ENCODE measurements around the gene MLLT1.

MLLT1 gene

GRCh38 chr19:6258812-6259311 is 20.9 kb downstream of the MLLT1 start:
- DNase-seq (ENCODE audit: low read depth), result no peak

- no peak for DNase-seq (ENCODE audit: low read depth)
Observed at GRCh38 chr19:6253954-6254733, 25.6 kb downstream of the MLLT1 start.

GRCh38 chr19:6252066-6252465 is 27.7 kb downstream of the MLLT1 start:
- no peak for DNase-seq (ENCODE audit: low read depth)

- DNase-seq (ENCODE audit: low read depth), result no peak
Observed at GRCh38 chr19:6250909-6251308, 28.9 kb downstream of the MLLT1 start.

GRCh38 chr19:6250024-6250615 is 29.7 kb downstream of the MLLT1 start:
- no peak for DNase-seq (ENCODE audit: low read depth)

GRCh38 chr19:6249296-6249695 is 30.5 kb downstream of the MLLT1 start:
- no peak for DNase-seq (ENCODE audit: low read depth)

- no peak for DNase-seq (ENCODE audit: low read depth)
Observed at GRCh38 chr19:6248844-6249243, 30.9 kb downstream of the MLLT1 start.

- DNase-seq (ENCODE audit: low read depth), result no peak
Observed at GRCh38 chr19:6248341-6248740, 31.4 kb downstream of the MLLT1 start.

- DNase-seq (ENCODE audit: low read depth), result no peak
Observed at GRCh38 chr19:6247007-6247288, 32.8 kb downstream of the MLLT1 start.

GRCh38 chr19:6246174-6247006 is 33.4 kb downstream of the MLLT1 start:
- no peak for DNase-seq (ENCODE audit: low read depth)

GRCh38 chr19:6242677-6243076 is 37.1 kb downstream of the MLLT1 start:
- no peak for DNase-seq (ENCODE audit: low read depth)

- DNase-seq (ENCODE audit: low read depth), result no peak
Observed at GRCh38 chr19:6241680-6242377, 37.9 kb downstream of the MLLT1 start.

- no peak for DNase-seq (ENCODE audit: low read depth)
Observed at GRCh38 chr19:6241056-6241455, 38.7 kb downstream of the MLLT1 start.

GRCh38 chr19:6239871-6240676 is 39.7 kb downstream of the MLLT1 start:
- no peak for DNase-seq (ENCODE audit: low read depth)

GRCh38 chr19:6239401-6239844 is 40.4 kb downstream of the MLLT1 start:
- DNase-seq (ENCODE audit: low read depth), result no peak

- DNase-seq (ENCODE audit: low read depth), result no peak
Observed at GRCh38 chr19:6238643-6239281, 41.0 kb downstream of the MLLT1 start.

- no peak for DNase-seq (ENCODE audit: low read depth)
Observed at GRCh38 chr19:6238256-6238642, 41.5 kb downstream of the MLLT1 start.

- DNase-seq (ENCODE audit: low read depth), result no peak
Observed at GRCh38 chr19:6236310-6237291, 43.2 kb downstream of the MLLT1 start.

GRCh38 chr19:6235031-6235951 is 44.5 kb downstream of the MLLT1 start:
- no peak for DNase-seq (ENCODE audit: low read depth)

Data from stimulated activated CD8-positive, alpha-beta memory T cell treated with anti-CD3 and anti-CD28 coated beads, Interleukin-15, amount 100 ng/mL, for 1 hour (primary cell).